ENCODE measurements around the gene ASIC4. TPM values are rescaled to one million over a fixed set of nuclear protein-coding genes. Genes with fewer than 3 reads are reported as not detected.

Gene ASIC4
- total and polyA plus RNA-seq, 2 of the 13 experiments (the other 11 are each of a cell fraction or from before 2014, with no cell fraction given) = 0.03 TPM; not detected in 1

DNA sequence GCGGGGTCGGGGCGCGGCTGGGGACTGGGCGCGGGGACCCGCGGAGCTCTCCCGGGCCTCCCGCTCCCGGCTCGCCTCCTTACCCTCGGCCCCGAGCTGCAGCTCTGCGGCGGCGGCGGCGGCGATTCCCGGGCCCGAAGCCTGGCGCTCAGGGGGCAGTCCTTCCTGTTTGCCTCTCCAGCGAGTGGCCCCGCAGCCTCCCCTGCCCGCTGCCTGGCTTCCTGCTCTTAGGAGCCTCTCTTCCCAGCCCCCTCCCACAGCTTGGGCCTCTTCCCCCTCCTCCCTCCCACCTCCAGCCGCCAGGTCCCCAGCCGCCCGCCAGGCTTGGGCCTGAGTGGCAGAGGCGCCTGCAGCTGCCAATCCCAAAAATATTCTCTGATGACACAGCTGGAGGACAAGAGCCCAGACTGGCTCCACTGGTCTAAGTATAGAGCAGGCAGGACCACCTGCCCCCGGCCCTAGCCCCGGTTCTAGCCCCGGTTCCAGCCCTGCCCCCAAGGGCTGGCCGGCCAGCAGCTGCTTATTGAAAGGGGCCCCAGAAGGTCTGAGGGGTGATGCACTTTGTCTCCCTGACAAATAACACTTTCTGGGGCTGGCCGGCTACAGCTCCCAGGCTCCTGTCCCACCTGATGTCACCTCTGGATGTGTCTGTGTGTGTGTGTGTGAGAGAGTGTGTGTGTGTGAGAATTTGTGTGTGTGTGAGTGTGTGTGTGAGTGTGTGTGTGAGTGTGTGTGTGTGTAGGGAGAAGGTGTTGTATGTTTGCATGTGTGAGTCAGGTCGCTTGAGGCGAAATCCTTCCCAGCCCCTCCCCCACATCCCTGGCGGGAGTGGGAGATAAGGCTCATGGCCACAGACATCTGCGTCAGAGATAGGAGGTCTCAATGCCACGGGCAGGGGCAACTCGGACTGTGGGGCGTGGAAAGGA is 57.3 kb downstream of the ASIC4 start, which contains the start of gene OBSL1 (continued):
- TF ChIP-seq, protein P1, sequence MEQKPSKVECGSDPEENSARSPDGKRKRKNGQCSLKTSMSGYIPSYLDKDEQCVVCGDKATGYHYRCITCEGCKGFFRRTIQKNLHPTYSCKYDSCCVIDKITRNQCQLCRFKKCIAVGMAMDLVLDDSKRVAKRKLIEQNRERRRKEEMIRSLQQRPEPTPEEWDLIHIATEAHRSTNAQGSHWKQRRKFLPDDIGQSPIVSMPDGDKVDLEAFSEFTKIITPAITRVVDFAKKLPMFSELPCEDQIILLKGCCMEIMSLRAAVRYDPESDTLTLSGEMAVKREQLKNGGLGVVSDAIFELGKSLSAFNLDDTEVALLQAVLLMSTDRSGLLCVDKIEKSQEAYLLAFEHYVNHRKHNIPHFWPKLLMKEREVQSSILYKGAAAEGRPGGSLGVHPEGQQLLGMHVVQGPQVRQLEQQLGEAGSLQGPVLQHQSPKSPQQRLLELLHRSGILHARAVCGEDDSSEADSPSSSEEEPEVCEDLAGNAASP (CRISPR knock-in tag; IDR thresholded peaks at IDR 0.05; ENCODE audit: borderline replicate concordance) = peak; percentile 93
- TF ChIP-seq, protein P2, sequence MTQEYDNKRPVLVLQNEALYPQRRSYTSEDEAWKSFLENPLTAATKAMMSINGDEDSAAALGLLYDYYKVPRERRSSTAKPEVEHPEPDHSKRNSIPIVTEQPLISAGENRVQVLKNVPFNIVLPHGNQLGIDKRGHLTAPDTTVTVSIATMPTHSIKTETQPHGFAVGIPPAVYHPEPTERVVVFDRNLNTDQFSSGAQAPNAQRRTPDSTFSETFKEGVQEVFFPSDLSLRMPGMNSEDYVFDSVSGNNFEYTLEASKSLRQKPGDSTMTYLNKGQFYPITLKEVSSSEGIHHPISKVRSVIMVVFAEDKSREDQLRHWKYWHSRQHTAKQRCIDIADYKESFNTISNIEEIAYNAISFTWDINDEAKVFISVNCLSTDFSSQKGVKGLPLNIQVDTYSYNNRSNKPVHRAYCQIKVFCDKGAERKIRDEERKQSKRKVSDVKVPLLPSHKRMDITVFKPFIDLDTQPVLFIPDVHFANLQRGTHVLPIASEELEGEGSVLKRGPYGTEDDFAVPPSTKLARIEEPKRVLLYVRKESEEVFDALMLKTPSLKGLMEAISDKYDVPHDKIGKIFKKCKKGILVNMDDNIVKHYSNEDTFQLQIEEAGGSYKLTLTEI (CRISPR knock-in tag; conservative IDR thresholded peaks at IDR 0.05) = no peak
- TF ChIP-seq, protein P3, sequence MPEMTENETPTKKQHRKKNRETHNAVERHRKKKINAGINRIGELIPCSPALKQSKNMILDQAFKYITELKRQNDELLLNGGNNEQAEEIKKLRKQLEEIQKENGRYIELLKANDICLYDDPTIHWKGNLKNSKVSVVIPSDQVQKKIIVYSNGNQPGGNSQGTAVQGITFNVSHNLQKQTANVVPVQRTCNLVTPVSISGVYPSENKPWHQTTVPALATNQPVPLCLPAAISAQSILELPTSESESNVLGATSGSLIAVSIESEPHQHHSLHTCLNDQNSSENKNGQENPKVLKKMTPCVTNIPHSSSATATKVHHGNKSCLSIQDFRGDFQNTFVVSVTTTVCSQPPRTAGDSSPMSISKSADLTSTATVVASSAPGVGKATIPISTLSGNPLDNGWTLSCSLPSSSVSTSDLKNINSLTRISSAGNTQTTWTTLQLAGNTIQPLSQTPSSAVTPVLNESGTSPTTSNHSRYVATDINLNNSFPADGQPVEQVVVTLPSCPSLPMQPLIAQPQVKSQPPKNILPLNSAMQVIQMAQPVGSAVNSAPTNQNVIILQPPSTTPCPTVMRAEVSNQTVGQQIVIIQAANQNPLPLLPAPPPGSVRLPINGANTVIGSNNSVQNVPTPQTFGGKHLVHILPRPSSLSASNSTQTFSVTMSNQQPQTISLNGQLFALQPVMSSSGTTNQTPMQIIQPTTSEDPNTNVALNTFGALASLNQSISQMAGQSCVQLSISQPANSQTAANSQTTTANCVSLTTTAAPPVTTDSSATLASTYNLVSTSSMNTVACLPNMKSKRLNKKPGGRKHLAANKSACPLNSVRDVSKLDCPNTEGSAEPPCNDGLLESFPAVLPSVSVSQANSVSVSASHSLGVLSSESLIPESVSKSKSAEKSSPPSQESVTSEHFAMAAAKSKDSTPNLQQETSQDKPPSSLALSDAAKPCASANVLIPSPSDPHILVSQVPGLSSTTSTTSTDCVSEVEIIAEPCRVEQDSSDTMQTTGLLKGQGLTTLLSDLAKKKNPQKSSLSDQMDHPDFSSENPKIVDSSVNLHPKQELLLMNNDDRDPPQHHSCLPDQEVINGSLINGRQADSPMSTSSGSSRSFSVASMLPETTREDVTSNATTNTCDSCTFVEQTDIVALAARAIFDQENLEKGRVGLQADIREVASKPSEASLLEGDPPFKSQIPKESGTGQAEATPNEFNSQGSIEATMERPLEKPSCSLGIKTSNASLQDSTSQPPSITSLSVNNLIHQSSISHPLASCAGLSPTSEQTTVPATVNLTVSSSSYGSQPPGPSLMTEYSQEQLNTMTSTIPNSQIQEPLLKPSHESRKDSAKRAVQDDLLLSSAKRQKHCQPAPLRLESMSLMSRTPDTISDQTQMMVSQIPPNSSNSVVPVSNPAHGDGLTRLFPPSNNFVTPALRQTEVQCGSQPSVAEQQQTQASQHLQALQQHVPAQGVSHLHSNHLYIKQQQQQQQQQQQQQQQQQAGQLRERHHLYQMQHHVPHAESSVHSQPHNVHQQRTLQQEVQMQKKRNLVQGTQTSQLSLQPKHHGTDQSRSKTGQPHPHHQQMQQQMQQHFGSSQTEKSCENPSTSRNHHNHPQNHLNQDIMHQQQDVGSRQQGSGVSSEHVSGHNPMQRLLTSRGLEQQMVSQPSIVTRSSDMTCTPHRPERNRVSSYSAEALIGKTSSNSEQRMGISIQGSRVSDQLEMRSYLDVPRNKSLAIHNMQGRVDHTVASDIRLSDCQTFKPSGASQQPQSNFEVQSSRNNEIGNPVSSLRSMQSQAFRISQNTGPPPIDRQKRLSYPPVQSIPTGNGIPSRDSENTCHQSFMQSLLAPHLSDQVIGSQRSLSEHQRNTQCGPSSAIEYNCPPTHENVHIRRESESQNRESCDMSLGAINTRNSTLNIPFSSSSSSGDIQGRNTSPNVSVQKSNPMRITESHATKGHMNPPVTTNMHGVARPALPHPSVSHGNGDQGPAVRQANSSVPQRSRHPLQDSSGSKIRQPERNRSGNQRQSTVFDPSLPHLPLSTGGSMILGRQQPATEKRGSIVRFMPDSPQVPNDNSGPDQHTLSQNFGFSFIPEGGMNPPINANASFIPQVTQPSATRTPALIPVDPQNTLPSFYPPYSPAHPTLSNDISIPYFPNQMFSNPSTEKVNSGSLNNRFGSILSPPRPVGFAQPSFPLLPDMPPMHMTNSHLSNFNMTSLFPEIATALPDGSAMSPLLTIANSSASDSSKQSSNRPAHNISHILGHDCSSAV (CRISPR knock-in tag; IDR thresholded peaks at IDR 0.05; ENCODE audit: borderline replicate concordance) = no peak
- TF ChIP-seq, protein P4, sequence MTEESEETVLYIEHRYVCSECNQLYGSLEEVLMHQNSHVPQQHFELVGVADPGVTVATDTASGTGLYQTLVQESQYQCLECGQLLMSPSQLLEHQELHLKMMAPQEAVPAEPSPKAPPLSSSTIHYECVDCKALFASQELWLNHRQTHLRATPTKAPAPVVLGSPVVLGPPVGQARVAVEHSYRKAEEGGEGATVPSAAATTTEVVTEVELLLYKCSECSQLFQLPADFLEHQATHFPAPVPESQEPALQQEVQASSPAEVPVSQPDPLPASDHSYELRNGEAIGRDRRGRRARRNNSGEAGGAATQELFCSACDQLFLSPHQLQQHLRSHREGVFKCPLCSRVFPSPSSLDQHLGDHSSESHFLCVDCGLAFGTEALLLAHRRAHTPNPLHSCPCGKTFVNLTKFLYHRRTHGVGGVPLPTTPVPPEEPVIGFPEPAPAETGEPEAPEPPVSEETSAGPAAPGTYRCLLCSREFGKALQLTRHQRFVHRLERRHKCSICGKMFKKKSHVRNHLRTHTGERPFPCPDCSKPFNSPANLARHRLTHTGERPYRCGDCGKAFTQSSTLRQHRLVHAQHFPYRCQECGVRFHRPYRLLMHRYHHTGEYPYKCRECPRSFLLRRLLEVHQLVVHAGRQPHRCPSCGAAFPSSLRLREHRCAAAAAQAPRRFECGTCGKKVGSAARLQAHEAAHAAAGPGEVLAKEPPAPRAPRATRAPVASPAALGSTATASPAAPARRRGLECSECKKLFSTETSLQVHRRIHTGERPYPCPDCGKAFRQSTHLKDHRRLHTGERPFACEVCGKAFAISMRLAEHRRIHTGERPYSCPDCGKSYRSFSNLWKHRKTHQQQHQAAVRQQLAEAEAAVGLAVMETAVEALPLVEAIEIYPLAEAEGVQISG (CRISPR knock-in tag; IDR thresholded peaks at IDR 0.05) = peak; percentile 64
- TF ChIP-seq ZFP36L1 (CRISPR knock-in tag; IDR thresholded peaks at IDR 0.05) (no peak), HDAC6 (IDR thresholded peaks at IDR 0.05; ENCODE audit: low read depth, low read length) (no peak), FOXA3 (CRISPR knock-in tag; IDR thresholded peaks at IDR 0.05) (peak; percentile 21), ZNF101 (CRISPR knock-in tag; IDR thresholded peaks at IDR 0.05; ENCODE audit: borderline replicate concordance, low read depth) (peak; percentile 88; the same call in 1 of the 2 replicates), ZNF761 (CRISPR knock-in tag; conservative IDR thresholded peaks at IDR 0.05) (0 out of 2 replicates have a peak, but pooled peaks have one; percentile 23), NR2F6 (IDR thresholded peaks at IDR 0.05) (peak; percentile 79), NR2F6 (CRISPR knock-in tag; IDR thresholded peaks at IDR 0.05) (no peak; the same call in none of the 2 replicates), SMAD3 (CRISPR knock-in tag; IDR thresholded peaks at IDR 0.05) (no peak; the same call in 1 of the 2 replicates), KDM3A (CRISPR knock-in tag; IDR thresholded peaks at IDR 0.05; ENCODE audit: low read depth) (0 out of 2 replicates have a peak, but pooled peaks have one; percentile 33)

Measured in HepG2 (cell line).